ENCODE results near the gene C17orf113.

C17orf113 gene

GRCh38 chr17:41989702-41990419 is 60.5 kb downstream of the C17orf113 start:
- no peak for TF ChIP-seq PAX5 (IDR thresholded peaks at IDR 0.05; ENCODE audit: insufficient read depth, low read length, severe bottlenecking)
- no peak for TF ChIP-seq SPI1 (IDR thresholded peaks at IDR 0.05; ENCODE audit: low read depth, low read length)
- TF ChIP-seq POU2F2 (IDR thresholded peaks at IDR 0.05; ENCODE audit: low read depth, low read length), result no peak
- no peak for TF ChIP-seq POLR2AphosphoS5 (IDR thresholded peaks at IDR 0.05; ENCODE audit: low read depth, low read length)
- no peak for TF ChIP-seq POLR2A (IDR thresholded peaks at IDR 0.05; ENCODE audit: low read depth, low read length)
- TF ChIP-seq TAF1 (IDR thresholded peaks at IDR 0.05; ENCODE audit: low read depth, low read length), result no peak
- DNase-seq (ENCODE audit: insufficient read length, low spot score), result no peak

GRCh38 chr17:41988418-41988817 is 62.0 kb downstream of the C17orf113 start:
- FAIRE-seq, result no peak
- DNase-seq (ENCODE audit: insufficient read length, low spot score), result no peak
- TF ChIP-seq POU2F2 (IDR thresholded peaks at IDR 0.05; ENCODE audit: low read depth, low read length) (no peak), SPI1 (IDR thresholded peaks at IDR 0.05; ENCODE audit: low read depth, low read length) (no peak), POLR2AphosphoS5 (IDR thresholded peaks at IDR 0.05; ENCODE audit: low read depth, low read length) (no peak), TAF1 (IDR thresholded peaks at IDR 0.05; ENCODE audit: low read depth, low read length) (no peak), POLR2A (IDR thresholded peaks at IDR 0.05; ENCODE audit: low read depth, low read length) (no peak), PAX5 (IDR thresholded peaks at IDR 0.05; ENCODE audit: insufficient read depth, low read length, severe bottlenecking) (no peak)

More at GRCh38 chr17:41989702-41990419, 60.5 kb downstream of the C17orf113 start:
- no peak for FAIRE-seq
